ENCODE measurements around the gene CELA2A. TPM values are rescaled to one million over a fixed set of nuclear protein-coding genes. Genes with fewer than 3 reads are reported as not detected.
"Not testable (repeated sequence)": the region's sequence is repeated elsewhere in the genome, so short reads cannot be mapped to it uniquely, and the experiment has no call there.

Gene CELA2A
- polyA plus RNA-seq, 3 donors = not detected

DNA sequence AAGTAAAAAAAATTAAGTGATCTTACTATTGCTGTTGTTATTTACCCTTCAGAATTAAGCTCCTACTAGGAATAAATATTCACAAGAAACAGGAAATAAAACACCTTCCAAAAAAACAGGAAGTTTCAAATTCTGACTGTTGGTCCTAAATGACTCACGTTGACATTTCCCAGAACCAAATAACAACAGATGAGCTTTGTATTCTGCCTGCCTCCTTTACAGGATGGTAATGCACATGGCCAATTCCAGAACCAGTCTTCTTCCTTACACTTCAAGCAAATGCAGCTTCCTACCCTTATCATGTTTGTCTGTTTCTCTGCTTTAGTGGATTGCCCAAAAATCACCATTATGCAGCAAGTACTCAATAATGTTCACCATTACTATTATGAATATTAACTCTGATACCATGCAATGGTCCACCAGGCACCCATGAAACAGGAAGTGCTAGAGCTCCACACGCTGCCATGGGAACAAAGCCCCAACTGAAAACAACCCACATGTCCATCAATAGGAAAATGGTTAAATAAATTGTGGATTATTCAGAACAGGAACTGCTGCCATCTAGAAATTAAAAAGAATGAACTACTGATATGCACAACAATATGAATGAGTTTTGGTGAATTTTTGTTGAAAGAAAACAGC, 58.6 kb downstream of the CELA2A start:
- Histone ChIP-seq H3K9ac (ENCODE audit: insufficient read depth, low read length, poor library complexity, severe bottlenecking) (no peak overlapping the region), H4K20me1 (ENCODE audit: insufficient read depth, low read length) (peaks cover 24% of the 10 kb centered on the region), H3K36me3 (replicated peaks in 1 of 2; ENCODE audit: control insufficient read depth in 1 of 2, insufficient read depth in 2 of 2, low read length in 2 of 2) (peaks cover 16 to 49% of the 10 kb centered on the region in 2 donors), H3K9me3 (replicated peaks in 1 of 2; ENCODE audit: control insufficient read depth in 1 of 2, insufficient read depth in 1 of 2, low read length in 2 of 2) (no peaks in the 10 kb centered on the region), H3K27me3 (ENCODE audit: control insufficient read depth in 2 of 2, insufficient read depth in 2 of 2, low read length in 2 of 2) (no peaks in the 10 kb centered on the region), H3K27ac (ENCODE audit: low read depth in 1 of 2, low read length in 2 of 2) (peak overlapping the region in 1 of 2 donors; percentile 71), H3K4me1 (ENCODE audit: control insufficient read depth in 1 of 2, insufficient read depth in 2 of 2, low read length in 2 of 2) (peaks cover 8 to 10% of the 10 kb centered on the region in 2 donors), H3K4me3 (replicated peaks in 1 of 3; ENCODE audit: low read depth in 2 of 3, low read length in 3 of 3) (no peak overlapping the region), H3K79me2 (ENCODE audit: insufficient read depth, low read length) (no peaks in the 10 kb centered on the region), H3K4me2 (replicated peaks; ENCODE audit: extremely low read depth, low read length, poor library complexity, severe bottlenecking) (no peak overlapping the region), H2AFZ (ENCODE audit: insufficient read depth, low read depth, low read length, poor library complexity, severe bottlenecking) (no peak overlapping the region)
- WGBS (ENCODE audit: insufficient coverage) = 0% methylated on average over 1 of the region's 2 CpGs
- Mint-ChIP-seq H3K9me3 (no peaks in the 10 kb centered on the region), H3K36me3 (peaks cover 53 to 72% of the 10 kb centered on the region in 2 donors), H3K27ac (peak overlapping the region; percentile 78 to 91 (median 83)), H3K27me3 (ENCODE audit: low read depth in 3 of 3) (peaks cover 0 to 4% (median 2%) of the 10 kb centered on the region in 3 donors), H3K4me3 (no peak overlapping the region), H3K4me1 (peaks cover 10% of the 10 kb centered on the region)
- TF ChIP-seq, protein P1, sequence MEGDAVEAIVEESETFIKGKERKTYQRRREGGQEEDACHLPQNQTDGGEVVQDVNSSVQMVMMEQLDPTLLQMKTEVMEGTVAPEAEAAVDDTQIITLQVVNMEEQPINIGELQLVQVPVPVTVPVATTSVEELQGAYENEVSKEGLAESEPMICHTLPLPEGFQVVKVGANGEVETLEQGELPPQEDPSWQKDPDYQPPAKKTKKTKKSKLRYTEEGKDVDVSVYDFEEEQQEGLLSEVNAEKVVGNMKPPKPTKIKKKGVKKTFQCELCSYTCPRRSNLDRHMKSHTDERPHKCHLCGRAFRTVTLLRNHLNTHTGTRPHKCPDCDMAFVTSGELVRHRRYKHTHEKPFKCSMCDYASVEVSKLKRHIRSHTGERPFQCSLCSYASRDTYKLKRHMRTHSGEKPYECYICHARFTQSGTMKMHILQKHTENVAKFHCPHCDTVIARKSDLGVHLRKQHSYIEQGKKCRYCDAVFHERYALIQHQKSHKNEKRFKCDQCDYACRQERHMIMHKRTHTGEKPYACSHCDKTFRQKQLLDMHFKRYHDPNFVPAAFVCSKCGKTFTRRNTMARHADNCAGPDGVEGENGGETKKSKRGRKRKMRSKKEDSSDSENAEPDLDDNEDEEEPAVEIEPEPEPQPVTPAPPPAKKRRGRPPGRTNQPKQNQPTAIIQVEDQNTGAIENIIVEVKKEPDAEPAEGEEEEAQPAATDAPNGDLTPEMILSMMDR (IDR thresholded peaks at IDR 0.05) = no peak
- DNase-seq = peak; percentile 46 to 79 (median 72)
- intact Hi-C loops (cut with micrococcal nuclease) = no loop called here

DNA sequence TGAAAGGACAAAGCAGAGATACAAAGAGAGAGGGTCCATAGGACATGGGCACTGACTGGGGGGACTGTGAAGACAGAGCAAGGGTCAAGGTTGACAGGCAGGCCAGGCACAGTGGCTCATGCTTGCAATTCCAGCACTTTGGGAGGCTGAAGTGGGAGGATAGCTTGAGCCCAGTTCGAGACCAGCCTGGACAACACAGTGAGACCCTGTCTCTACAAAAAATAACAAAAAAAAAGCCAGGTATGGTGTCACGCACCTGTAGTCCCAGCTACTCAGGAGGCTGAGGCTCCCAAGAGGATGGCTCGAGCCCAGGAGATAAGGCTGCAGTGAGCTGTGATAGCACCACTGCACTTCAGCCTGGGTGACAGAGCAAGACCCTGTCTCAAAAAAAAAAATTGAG, 63.1 kb downstream of the CELA2A start:
- Histone ChIP-seq H3K4me3 (replicated peaks in 1 of 3; ENCODE audit: low read depth in 2 of 3, low read length in 3 of 3) (no peak overlapping the region), H2AFZ (ENCODE audit: insufficient read depth, low read depth, low read length, poor library complexity, severe bottlenecking) (no peak overlapping the region), H3K4me2 (replicated peaks; ENCODE audit: extremely low read depth, low read length, poor library complexity, severe bottlenecking) (no peak overlapping the region), H3K36me3 (replicated peaks in 1 of 2; ENCODE audit: control insufficient read depth in 1 of 2, insufficient read depth in 2 of 2, low read length in 2 of 2) (peaks cover 5 to 21% of the 10 kb centered on the region in 2 donors), H3K79me2 (ENCODE audit: insufficient read depth, low read length) (peaks cover 14% of the 10 kb centered on the region), H3K9ac (ENCODE audit: insufficient read depth, low read length, poor library complexity, severe bottlenecking) (no peak overlapping the region), H3K4me1 (ENCODE audit: control insufficient read depth in 1 of 2, insufficient read depth in 2 of 2, low read length in 2 of 2) (peaks cover 20 to 21% of the 10 kb centered on the region in 2 donors), H4K20me1 (ENCODE audit: insufficient read depth, low read length) (peaks cover 14% of the 10 kb centered on the region), H3K27ac (ENCODE audit: low read depth in 1 of 2, low read length in 2 of 2) (no peak overlapping the region), H3K27me3 (ENCODE audit: control insufficient read depth in 2 of 2, insufficient read depth in 2 of 2, low read length in 2 of 2) (no peaks in the 10 kb centered on the region), H3K9me3 (replicated peaks in 1 of 2; ENCODE audit: control insufficient read depth in 1 of 2, insufficient read depth in 1 of 2, low read length in 2 of 2) (no peaks in the 10 kb centered on the region)
- H3K9me3 Mint-ChIP-seq = no peaks in the 10 kb centered on the region
- peaks cover 21 to 37% of the 10 kb centered on the region in 2 donors for H3K36me3 Mint-ChIP-seq
- DNase-seq = no peak
- H3K4me3 Mint-ChIP-seq = no peak overlapping the region
- peak overlapping the region in 2 of 7 donors; percentile 2 to 69 for H3K27ac Mint-ChIP-seq
- H3K27me3 Mint-ChIP-seq (ENCODE audit: low read depth in 3 of 3) = peaks cover 0 to 2% (median 0%) of the 10 kb centered on the region in 3 donors
- 100% methylated on average over 2 of the region's 3 CpGs for WGBS (ENCODE audit: insufficient coverage)
- TF ChIP-seq, protein P1 (IDR thresholded peaks at IDR 0.05) = no peak
- peaks cover 26% of the 10 kb centered on the region for H3K4me1 Mint-ChIP-seq
- intact Hi-C loops (cut with micrococcal nuclease) = loop anchor here in 1 of 2 donors (5.0 kb wide), 2 partner anchors 107 to 848 kb away; partner anchors contain the start of gene SZRD1

DNA sequence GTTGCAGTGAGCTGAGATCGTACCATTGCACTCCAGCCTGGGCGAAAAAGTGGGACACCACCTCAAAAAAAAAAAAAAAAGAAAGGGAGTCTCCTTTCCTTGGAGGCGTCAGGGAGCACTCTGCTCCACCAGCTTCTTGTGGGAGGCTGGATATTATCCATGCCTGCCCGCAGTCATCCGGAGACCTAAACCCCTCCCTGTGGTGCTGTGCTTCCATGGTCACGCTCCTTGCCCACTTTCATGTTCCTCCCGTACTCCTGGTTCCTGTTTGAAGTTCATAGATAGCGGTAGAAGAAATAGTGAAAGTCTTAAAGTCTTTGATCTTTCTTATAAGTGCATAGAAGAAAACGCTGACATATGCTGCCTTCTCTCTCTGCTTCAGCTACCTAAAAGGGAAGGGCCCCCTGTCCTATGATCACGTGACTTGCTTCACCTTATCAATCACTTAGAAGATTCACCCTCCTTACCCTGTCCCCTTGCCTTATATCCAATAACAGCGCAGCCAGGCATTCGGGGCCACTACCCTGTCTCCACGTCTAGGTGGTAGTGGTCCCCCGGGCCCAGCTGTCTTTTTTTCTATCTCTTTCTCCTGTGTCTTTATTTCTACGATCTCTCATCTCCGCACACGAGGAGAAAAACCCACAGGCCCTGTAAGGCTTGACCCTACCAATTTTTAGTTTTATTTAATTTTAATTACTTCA, 64.8 kb downstream of the CELA2A start:
- Mint-ChIP-seq H3K36me3 (peaks cover 21 to 25% of the 10 kb centered on the region in 2 donors), H3K4me1 (peaks cover 31% of the 10 kb centered on the region), H3K27ac (peak overlapping the region in 3 of 7 donors; percentile 10 to 48 (median 23))
- not testable (repeated sequence) for H2AFZ ChIP-seq (ENCODE audit: insufficient read depth, low read depth, low read length, poor library complexity, severe bottlenecking); H3K9me3 Mint-ChIP-seq; H3K4me3 Mint-ChIP-seq; H3K4me3 ChIP-seq (replicated peaks in 1 of 3; ENCODE audit: low read depth in 2 of 3, low read length in 3 of 3); H3K9me3 ChIP-seq (replicated peaks in 1 of 2; ENCODE audit: control insufficient read depth in 1 of 2, insufficient read depth in 1 of 2, low read length in 2 of 2); H3K4me2 ChIP-seq (replicated peaks; ENCODE audit: extremely low read depth, low read length, poor library complexity, severe bottlenecking); DNase-seq; H3K27me3 ChIP-seq (ENCODE audit: control insufficient read depth in 2 of 2, insufficient read depth in 2 of 2, low read length in 2 of 2); H4K20me1 ChIP-seq (ENCODE audit: insufficient read depth, low read length); H3K9ac ChIP-seq (ENCODE audit: insufficient read depth, low read length, poor library complexity, severe bottlenecking); H3K27ac ChIP-seq (ENCODE audit: low read depth in 1 of 2, low read length in 2 of 2); H3K27me3 Mint-ChIP-seq (ENCODE audit: low read depth in 3 of 3)
- Histone ChIP-seq H3K36me3 (replicated peaks in 1 of 2; ENCODE audit: control insufficient read depth in 1 of 2, insufficient read depth in 2 of 2, low read length in 2 of 2) (peaks cover 5 to 21% of the 10 kb centered on the region in 2 donors), H3K79me2 (ENCODE audit: insufficient read depth, low read length) (peaks cover 14% of the 10 kb centered on the region), H3K4me1 (ENCODE audit: control insufficient read depth in 1 of 2, insufficient read depth in 2 of 2, low read length in 2 of 2) (peaks cover 24 to 26% of the 10 kb centered on the region in 2 donors)
- intact Hi-C loops (cut with micrococcal nuclease) = loop anchor here in 1 of 2 donors (5.0 kb wide), 2 partner anchors 109 to 846 kb away; partner anchors contain the start of gene SZRD1
- WGBS (ENCODE audit: insufficient coverage) = 86% methylated on average over 6 of the region's 17 CpGs
